Activated B cell treated with CpG ODN at 0.5 μM for 24 hours (primary cell): Measurements from ENCODE around the gene SLC44A1. TPM values are rescaled to one million over a fixed set of nuclear protein-coding genes. Genes with fewer than 3 reads are reported as not detected.
A peak's percentile ranks its signal among the peaks of the same experiment; 100 is the strongest.

Source experiments
- ATAC-seq: fragments of 200-7000 bp; cut with Tn5 transposase; one replicate; pipeline ENCODE4 v1.10.0; 2021; ENCODE audit warnings: low read depth, mild to moderate bottlenecking, moderate library complexity
- CTCF ChIA-PET: fragments of 350-600 bp; sonication (Branson Sonifier 250); formaldehyde crosslinking; loops from one replicate; lab custom pipeline; 2021; ENCODE audit warnings: antibody characterized with exemption; lab: Charles Lee
- POLR2A ChIA-PET: fragments of 350-600 bp; sonication (Branson Sonifier 250); formaldehyde crosslinking; loops from one replicate; lab custom pipeline; 2021; ENCODE audit warnings: antibody characterized with exemption; lab: Charles Lee
- DNase-seq: peaks from one replicate; pipeline ENCODE4 v3.0.0; 2022
- H3K27ac Mint-ChIP-seq: one replicate; pipeline ENCODE4 v1.8.0; 2020; ENCODE audit warnings: mixed read lengths
- H3K27me3 Mint-ChIP-seq: one replicate; pipeline ENCODE4 v1.8.0; 2021; ENCODE audit warnings: mixed read lengths
- H3K36me3 Mint-ChIP-seq: one replicate; pipeline ENCODE4 v1.8.0; 2021; ENCODE audit warnings: low read depth, mixed read lengths
- H3K4me1 Mint-ChIP-seq: one replicate; pipeline ENCODE4 v1.8.0; 2021; ENCODE audit warnings: mixed read lengths
- H3K4me3 Mint-ChIP-seq: one replicate; pipeline ENCODE4 v1.8.0; 2020; ENCODE audit warnings: mild to moderate bottlenecking, mixed read lengths
- H3K9me3 Mint-ChIP-seq: one replicate; pipeline ENCODE4 v1.8.0; 2020; ENCODE audit warnings: mixed read lengths
- intact Hi-C: fragments of 100-400 bp; cut with micrococcal nuclease; formaldehyde crosslinking; loops from one replicate; pipeline ENCODE4 v1.15.1; 2024
- total RNA-seq: library from RNA; stranded (reverse); gene quantifications from 2 replicates; pipeline ENCODE4 v1.2.3, GENCODE V29; 2022
- TF ChIP-seq, protein P1 (sequence below): fragments of 200-600 bp; IDR thresholded peaks from one replicate; pipeline ENCODE4 v1.8.0; 2022; ENCODE audit warnings: antibody characterized with exemption, mild to moderate bottlenecking

SLC44A1 gene
- total RNA-seq, 1 donor from 2014 or later = 10.1 TPM

DNA sequence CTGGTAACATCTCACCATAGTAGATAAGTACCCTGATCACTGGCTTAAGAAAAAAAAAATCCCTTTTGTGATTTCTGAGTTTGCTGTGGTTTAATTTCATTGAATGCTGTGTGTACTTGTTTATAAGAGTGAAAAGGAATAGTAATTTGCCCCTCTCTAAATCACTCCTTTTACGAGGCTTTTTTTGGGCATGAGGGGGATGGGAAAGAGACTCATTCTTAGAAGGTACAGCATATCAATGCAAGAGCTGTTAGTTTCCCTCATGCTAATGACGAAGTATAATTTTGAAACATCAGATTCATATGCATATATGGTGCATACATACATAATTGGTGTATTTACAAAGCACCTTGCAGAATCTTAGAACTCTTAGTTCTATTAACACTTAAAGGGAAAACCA is 2.4 kb upstream of the SLC44A1 start:
- no peak for ATAC-seq
- peaks cover 8% of the 10 kb centered on the region for H3K27me3 Mint-ChIP-seq

DNA sequence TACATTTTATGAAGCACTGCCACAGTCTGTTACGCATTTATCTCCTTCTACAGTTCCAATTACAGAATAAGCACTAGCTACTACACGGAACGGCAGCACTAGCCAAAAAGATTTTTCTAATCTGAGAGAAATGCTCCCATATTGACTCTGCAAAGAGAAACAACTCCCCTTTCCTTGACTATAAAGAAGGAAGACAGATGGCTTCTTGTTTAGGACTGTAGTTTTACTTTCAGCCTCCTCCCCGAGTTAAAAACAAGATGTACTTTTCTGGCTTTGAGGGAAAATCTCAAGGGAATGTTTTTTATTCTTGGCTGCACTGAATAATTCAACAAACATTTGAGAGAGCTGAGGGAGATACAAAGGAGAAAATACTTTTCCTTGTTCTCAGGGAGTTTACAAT is 1.9 kb upstream of the SLC44A1 start:
- ATAC-seq (no peak), DNase-seq (no peak)
- Mint-ChIP-seq H3K4me3 (peak overlapping the region; percentile 32), H3K27me3 (peaks cover 8% of the 10 kb centered on the region), H3K9me3 (no peaks in the 10 kb centered on the region), H3K27ac (no peak overlapping the region), H3K36me3 (peaks cover 2% of the 10 kb centered on the region), H3K4me1 (peaks cover 29% of the 10 kb centered on the region)
- TF ChIP-seq, protein P1, sequence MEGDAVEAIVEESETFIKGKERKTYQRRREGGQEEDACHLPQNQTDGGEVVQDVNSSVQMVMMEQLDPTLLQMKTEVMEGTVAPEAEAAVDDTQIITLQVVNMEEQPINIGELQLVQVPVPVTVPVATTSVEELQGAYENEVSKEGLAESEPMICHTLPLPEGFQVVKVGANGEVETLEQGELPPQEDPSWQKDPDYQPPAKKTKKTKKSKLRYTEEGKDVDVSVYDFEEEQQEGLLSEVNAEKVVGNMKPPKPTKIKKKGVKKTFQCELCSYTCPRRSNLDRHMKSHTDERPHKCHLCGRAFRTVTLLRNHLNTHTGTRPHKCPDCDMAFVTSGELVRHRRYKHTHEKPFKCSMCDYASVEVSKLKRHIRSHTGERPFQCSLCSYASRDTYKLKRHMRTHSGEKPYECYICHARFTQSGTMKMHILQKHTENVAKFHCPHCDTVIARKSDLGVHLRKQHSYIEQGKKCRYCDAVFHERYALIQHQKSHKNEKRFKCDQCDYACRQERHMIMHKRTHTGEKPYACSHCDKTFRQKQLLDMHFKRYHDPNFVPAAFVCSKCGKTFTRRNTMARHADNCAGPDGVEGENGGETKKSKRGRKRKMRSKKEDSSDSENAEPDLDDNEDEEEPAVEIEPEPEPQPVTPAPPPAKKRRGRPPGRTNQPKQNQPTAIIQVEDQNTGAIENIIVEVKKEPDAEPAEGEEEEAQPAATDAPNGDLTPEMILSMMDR = no peak
- ChIA-PET CTCF (no interaction called here), POLR2A (no interaction called here)
- intact Hi-C loops = loop anchor here (5.0 to 10.0 kb wide), 4 partner anchors 75 to 475 kb away; no protein-coding TSS in a partner anchor

More for the DNA sequence above, 2.4 kb upstream of the SLC44A1 start:
- intact Hi-C loops = loop anchor here (5.0 to 10.0 kb wide), 4 partner anchors 75 to 475 kb away; no protein-coding TSS in a partner anchor
- CTCF ChIA-PET = no interaction called here
- DNase-seq = no peak
- TF ChIP-seq, protein P1 = no peak
- Mint-ChIP-seq H3K27ac (no peak overlapping the region), H3K36me3 (peaks cover 2% of the 10 kb centered on the region), H3K9me3 (no peaks in the 10 kb centered on the region), H3K4me3 (no peak overlapping the region), H3K4me1 (peaks cover 29% of the 10 kb centered on the region)
- POLR2A ChIA-PET = no interaction called here

DNA sequence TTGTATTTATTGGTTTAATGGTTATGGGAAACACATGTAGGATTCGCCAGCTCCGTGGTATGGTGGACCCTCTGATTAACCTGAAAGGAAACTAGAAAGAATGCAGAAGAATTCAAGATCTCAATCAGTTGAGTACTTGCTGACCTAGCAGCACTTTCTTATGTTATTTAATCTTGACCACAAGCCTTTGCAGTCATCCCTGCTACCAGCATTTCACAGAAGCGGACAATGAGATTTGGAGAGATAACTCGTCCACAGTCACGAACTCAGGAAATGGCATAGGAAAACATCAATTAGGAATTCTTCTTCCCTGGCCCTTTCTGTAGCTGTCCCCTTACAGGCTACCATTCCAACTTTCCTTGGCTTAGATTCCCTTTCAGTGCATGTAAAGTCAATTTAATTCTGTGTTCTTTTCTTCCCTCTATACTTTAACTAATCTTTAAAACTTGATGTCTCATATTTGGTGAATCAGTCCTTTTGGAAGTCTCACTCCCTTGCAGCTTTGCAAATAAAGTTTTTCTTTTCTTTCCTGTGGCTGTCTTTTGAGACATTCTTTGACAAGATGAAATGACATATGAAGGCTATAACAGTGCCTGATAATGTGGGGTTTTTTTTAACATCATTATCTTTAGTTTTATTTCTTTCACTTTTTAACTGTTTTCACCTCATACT is 1.3 kb upstream of the SLC44A1 start:
- H3K9me3 Mint-ChIP-seq = no peaks in the 10 kb centered on the region
- TF ChIP-seq, protein P1 = no peak
- ATAC-seq = no peak
- H3K4me1 Mint-ChIP-seq = peaks cover 29% of the 10 kb centered on the region
- H3K27ac Mint-ChIP-seq = no peak overlapping the region
- peaks cover 8% of the 10 kb centered on the region for H3K27me3 Mint-ChIP-seq
- ChIA-PET POLR2A (no interaction called here), CTCF (no interaction called here)
- peaks cover 2% of the 10 kb centered on the region for H3K36me3 Mint-ChIP-seq
- intact Hi-C loops = loop anchor here (5.0 to 10.0 kb wide), 4 partner anchors 74 to 476 kb away; no protein-coding TSS in a partner anchor
- H3K4me3 Mint-ChIP-seq = no peak overlapping the region
- DNase-seq = no peak

DNA sequence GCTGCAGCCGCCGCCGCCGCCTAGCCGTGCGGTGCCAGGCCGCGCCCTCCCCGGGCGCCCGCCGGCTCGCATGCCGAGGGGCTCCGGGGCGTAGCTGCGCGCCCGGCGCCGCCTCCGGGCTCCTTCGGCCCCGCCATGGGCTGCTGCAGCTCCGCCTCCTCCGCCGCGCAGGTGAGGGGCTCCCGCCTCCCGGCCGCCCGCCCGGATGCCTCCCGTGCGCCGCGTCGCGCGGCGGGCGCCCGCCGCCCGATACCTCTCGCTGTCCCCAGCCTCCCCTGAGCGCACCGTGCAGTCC is 230 bp downstream of the SLC44A1 start:
- TF ChIP-seq, protein P1 = no peak
- ATAC-seq (peak; percentile 65), DNase-seq (no peak)
- ChIA-PET POLR2A (interaction anchor here (0.6 to 1.5 kb wide), 9 partner anchors 63 to 1151 kb away, joined by 3 to 6 read pairs (median 4); partner anchors contain the start of genes NIPSNAP3A and SMC2), CTCF (interaction anchor here (0.8 to 1.2 kb wide), 4 partner anchors 57 to 384 kb away, joined by 3 to 4 read pairs (median 3); no protein-coding TSS in a partner anchor)
- H3K36me3 Mint-ChIP-seq = peaks cover 2% of the 10 kb centered on the region
- intact Hi-C loops = loop anchor here (1.0 to 10.0 kb wide), 14 partner anchors 73 to 1150 kb away; partner anchors contain the start of genes FKTN, FSD1L, SMC2 and TMEM38B
- H3K27me3 Mint-ChIP-seq = peaks cover 6% of the 10 kb centered on the region
- H3K4me1 Mint-ChIP-seq = peaks cover 29% of the 10 kb centered on the region
- H3K9me3 Mint-ChIP-seq = no peaks in the 10 kb centered on the region
- H3K27ac Mint-ChIP-seq = no peak overlapping the region
- H3K4me3 Mint-ChIP-seq = peak overlapping the region; percentile 92
